Activated CD4-positive, alpha-beta T cell treated with anti-CD3 and anti-CD28 coated beads, Interleukin-2, amount 10 ng/mL, durations not matched to agents 24 days and 14 days (primary cell): Measurements from ENCODE around the gene GLUD2. TPM values are rescaled to one million over a fixed set of nuclear protein-coding genes. Genes with fewer than 3 reads are reported as not detected.
A peak's percentile ranks its signal among the peaks of the same experiment; 100 is the strongest.
"Not testable (repeated sequence)": the region's sequence is repeated elsewhere in the genome, so short reads cannot be mapped to it uniquely, and the experiment has no call there.

Source experiments
- DNase-seq: peaks from one replicate; pipeline ENCODE4 v3.0.0; 2022
- H3K27ac Mint-ChIP-seq: one replicate; pipeline ENCODE4 v1.8.0; 2022; ENCODE audit warnings: mild to moderate bottlenecking, mixed read lengths
- H3K27me3 Mint-ChIP-seq: one replicate; pipeline ENCODE4 v1.8.0; 2022; ENCODE audit warnings: mixed read lengths
- H3K36me3 Mint-ChIP-seq: one replicate; pipeline ENCODE4 v1.8.0; 2022; ENCODE audit warnings: low read depth, mild to moderate bottlenecking, mixed read lengths
- H3K4me1 Mint-ChIP-seq: one replicate; pipeline ENCODE4 v1.8.0; 2021; ENCODE audit warnings: mixed read lengths
- H3K4me3 Mint-ChIP-seq: one replicate; pipeline ENCODE4 v1.8.0; 2022; ENCODE audit warnings: mild to moderate bottlenecking, moderate library complexity, mixed read lengths
- H3K9me3 Mint-ChIP-seq: one replicate; pipeline ENCODE4 v1.8.0; 2021; ENCODE audit warnings: mixed read lengths
- intact Hi-C: fragments of 100-400 bp; cut with micrococcal nuclease; formaldehyde crosslinking; loops from one replicate; pipeline ENCODE4 v1.15.1; 2023
- total RNA-seq: library from RNA; stranded (reverse); gene quantifications from 2 replicates; pipeline ENCODE4 v1.2.3, GENCODE V29; 2022

The GLUD2 gene
- total RNA-seq: 0.68 and 0.95 TPM in 2 replicates

DNA sequence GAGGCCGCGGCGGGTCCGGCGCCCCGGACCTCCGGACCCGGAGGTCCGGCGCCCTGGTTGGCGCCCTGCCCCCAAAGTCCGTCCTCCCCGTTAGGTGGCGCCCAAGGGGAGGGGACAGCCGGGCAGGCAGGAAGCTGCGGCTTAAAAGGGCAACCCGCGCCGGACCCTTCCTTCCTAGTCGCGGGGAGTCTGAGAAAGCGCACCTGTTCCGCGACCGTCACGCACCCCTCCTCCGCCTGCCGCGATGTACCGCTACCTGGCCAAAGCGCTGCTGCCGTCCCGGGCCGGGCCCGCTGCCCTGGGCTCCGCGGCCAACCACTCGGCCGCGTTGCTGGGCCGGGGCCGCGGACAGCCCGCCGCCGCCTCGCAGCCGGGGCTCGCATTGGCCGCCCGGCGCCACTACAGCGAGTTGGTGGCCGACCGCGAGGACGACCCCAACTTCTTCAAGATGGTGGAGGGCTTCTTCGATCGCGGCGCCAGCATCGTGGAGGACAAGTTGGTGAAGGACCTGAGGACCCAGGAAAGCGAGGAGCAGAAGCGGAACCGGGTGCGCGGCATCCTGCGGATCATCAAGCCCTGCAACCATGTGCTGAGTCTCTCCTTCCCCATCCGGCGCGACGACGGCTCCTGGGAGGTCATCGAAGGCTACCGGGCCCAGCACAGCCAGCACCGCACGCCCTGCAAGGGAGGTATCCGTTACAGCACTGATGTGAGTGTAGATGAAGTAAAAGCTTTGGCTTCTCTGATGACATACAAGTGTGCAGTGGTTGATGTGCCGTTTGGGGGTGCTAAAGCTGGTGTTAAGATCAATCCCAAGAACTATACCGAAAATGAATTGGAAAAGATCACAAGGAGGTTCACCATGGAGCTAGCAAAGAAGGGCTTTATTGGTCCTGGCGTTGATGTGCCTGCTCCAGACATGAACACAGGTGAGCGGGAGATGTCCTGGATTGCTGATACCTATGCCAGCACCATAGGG lies at the start of gene GLUD2:
Gene GLUD2 (plus strand): TSS at position 170 of the 979 bp plus-strand sequence. CDS start 75 bp downstream, at position 245.
- peak within 1 kb of the TSS; percentile 19 for H3K4me3 Mint-ChIP-seq

DNA sequence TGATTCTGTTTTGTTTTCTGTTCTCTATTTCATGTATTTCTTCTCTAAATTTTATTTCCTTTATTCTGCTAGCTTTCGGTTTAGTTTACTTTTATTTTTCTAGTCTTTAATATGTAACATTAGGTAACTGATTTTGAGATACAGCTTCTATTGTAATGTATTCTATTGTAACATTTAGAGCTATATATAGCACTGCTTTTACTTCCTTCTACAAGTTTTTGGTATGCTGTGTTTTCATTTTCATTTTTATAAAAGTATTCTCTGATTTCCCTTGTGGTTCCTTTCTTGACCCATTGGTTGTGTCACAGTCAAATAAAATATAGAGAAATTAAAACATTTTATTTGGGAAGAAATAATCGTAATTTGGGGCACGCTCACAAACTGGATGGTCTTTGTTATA lies 48.0 kb upstream of the GLUD2 start:
- H3K9me3 Mint-ChIP-seq: no peaks in the 10 kb centered on the region
- H3K27ac Mint-ChIP-seq: no peak overlapping the region
- no peaks in the 10 kb centered on the region for H3K36me3 Mint-ChIP-seq
- intact Hi-C loops: no loop called here
- no peaks in the 10 kb centered on the region for H3K4me1 Mint-ChIP-seq
- H3K4me3 Mint-ChIP-seq: no peak overlapping the region
- no peaks in the 10 kb centered on the region for H3K27me3 Mint-ChIP-seq
- no peak for DNase-seq

More for the DNA sequence above, at the start of gene GLUD2:
- H3K27ac Mint-ChIP-seq, H3K36me3 Mint-ChIP-seq, H3K4me1 Mint-ChIP-seq, H3K9me3 Mint-ChIP-seq, DNase-seq, intact Hi-C loops: not testable (repeated sequence)
- H3K27me3 Mint-ChIP-seq: peaks cover 18% of the 10 kb centered on the region

DNA sequence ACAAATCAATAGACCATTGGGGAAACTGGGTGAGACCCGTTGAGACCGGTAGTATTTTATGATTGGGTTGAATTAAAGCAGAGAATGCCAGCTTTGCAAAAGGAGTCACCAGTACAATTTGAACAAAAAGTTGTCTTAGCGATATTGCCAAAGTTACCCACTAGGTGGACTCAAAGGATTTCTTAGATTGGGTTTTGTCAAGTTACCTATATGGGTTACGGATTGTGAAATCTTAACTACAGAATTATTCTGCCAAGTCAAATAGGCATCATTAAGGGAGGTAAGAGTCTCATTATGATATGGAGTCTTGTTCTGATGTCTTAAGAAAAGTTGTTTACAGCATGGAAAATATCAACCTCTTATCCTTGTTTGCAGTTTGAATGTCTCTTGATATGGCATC lies 46.8 kb upstream of the GLUD2 start:
- intact Hi-C loops: loop anchor here (1.0 kb wide), 1 partner anchor 308 kb away; no protein-coding TSS in a partner anchor
- no peak for DNase-seq
- H3K4me3 Mint-ChIP-seq: no peak overlapping the region

DNA sequence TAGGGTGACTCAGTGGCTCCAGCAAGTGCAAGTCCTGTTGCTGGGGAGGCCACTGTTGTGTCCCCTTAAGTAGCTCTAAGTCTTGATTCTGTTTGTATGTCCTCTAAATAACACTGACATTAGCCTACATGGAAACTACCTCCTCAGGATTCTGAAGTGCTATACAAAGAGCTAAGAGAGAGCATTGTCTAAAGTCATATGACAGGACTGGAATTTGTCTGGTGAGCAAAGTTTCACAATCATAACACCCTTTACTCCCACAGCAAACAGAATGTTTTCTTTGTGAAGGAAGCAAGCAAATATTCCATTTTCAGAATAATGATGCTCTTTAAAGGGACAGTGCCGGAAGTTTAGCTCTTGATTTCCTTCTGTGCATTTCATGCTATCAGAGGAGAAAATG lies 38.5 kb upstream of the GLUD2 start:
- Mint-ChIP-seq H3K9me3 (no peaks in the 10 kb centered on the region), H3K36me3 (no peaks in the 10 kb centered on the region), H3K4me3 (no peak overlapping the region), H3K4me1 (no peaks in the 10 kb centered on the region), H3K27me3 (no peaks in the 10 kb centered on the region), H3K27ac (no peak overlapping the region)
- intact Hi-C loops: no loop called here
- DNase-seq: no peak

More for the DNA sequence above, 46.8 kb upstream of the GLUD2 start:
- no peak overlapping the region for H3K27ac Mint-ChIP-seq
- no peaks in the 10 kb centered on the region for H3K27me3 Mint-ChIP-seq
- H3K36me3 Mint-ChIP-seq: no peaks in the 10 kb centered on the region
- H3K9me3 Mint-ChIP-seq: no peaks in the 10 kb centered on the region
- H3K4me1 Mint-ChIP-seq: no peaks in the 10 kb centered on the region

DNA sequence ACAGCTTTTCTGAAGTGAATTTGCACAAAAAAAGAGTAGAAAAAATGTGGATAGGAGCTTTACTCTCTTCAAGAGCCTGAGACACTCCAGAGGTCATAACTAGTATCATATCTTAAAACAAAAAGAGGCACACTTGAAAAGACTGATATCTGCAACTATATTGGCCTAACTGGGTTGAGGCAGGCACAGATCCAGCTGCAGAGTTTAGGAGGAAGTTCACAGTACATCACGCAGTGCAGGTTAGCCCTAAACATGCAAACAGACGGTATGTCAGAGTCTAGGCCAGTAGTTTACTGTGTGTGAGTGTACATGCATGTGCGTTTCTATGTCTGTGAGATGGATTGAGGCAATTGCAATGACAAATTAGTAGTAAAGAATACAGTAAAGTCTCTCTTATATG lies 37.6 kb upstream of the GLUD2 start:
- intact Hi-C loops: no loop called here
- no peaks in the 10 kb centered on the region for H3K36me3 Mint-ChIP-seq
- no peaks in the 10 kb centered on the region for H3K9me3 Mint-ChIP-seq
- H3K4me1 Mint-ChIP-seq: no peaks in the 10 kb centered on the region
- DNase-seq: no peak
- no peak overlapping the region for H3K4me3 Mint-ChIP-seq
- no peak overlapping the region for H3K27ac Mint-ChIP-seq
- no peaks in the 10 kb centered on the region for H3K27me3 Mint-ChIP-seq

DNA sequence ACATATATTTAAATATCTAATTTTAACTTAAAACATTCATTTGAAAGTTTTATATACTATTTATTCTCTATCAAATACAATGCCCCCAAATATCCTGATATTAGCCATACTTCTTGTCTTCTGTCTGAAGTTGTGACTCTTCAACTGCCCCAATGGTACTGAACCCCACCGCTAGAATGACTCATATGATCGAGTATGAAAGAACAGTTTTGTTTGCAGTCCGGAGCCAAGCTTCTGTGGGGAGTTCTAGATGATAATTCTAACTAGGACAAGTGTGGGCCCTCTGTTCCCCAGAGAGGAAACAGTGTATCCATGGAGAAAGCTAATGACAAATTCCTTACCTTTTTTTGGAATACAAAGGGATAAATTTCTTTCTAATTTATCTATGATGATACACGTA lies 37.2 kb upstream of the GLUD2 start:
- Mint-ChIP-seq H3K27ac (no peak overlapping the region), H3K9me3 (no peaks in the 10 kb centered on the region), H3K4me3 (no peak overlapping the region), H3K36me3 (no peaks in the 10 kb centered on the region), H3K4me1 (no peaks in the 10 kb centered on the region), H3K27me3 (no peaks in the 10 kb centered on the region)
- DNase-seq: no peak
- intact Hi-C loops: no loop called here

DNA sequence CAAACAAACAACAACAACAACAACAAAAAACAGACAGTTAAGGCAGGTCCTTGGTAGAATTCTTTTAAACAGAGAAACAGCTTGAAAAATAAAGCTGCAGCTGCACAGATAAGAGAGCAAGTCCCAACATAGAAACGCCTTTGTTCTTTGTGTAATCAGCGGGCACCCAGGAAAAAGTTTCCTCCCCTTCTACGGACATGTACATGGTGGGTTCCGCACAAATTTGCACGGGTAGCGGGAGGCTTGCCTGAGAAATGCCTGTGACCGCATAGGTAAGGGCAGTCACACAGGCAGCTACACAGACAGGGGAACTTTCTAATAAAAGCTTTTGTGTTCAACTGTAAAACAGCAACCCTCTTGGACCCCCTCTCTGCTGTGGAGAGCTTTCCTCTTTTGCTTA lies 36.2 kb upstream of the GLUD2 start:
- Mint-ChIP-seq H3K36me3 (no peaks in the 10 kb centered on the region), H3K27me3 (no peaks in the 10 kb centered on the region), H3K4me3 (no peak overlapping the region), H3K9me3 (no peaks in the 10 kb centered on the region), H3K4me1 (no peaks in the 10 kb centered on the region), H3K27ac (no peak overlapping the region)
- intact Hi-C loops: no loop called here
- DNase-seq: no peak

DNA sequence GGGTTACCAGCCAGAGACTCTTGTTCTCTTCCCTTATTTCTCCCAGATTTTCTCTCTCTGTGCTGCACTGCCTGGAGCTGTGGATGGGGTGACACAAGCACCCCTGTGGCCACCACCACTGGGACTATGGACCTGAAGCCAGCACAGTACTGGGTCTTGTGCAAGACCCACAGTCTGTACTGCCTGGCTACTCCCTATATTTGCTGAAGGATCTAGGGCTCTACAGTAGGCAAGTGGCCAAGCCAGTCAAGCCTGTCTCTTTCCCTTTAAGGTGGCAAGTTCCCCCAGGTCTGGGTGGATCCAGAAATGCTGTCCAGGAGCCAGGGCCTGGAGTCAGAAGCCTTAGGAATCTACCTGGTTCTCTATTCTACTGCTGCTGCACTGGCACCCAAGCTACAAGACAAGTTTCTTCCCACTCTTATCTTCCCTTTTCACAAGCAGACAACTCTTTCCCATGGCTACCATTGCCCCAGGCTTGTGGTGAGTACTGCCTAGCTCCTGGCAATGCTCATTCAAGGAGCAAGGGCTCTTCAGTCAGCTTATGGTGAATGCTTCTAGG lies 33.4 kb upstream of the GLUD2 start:
- intact Hi-C loops: no loop called here
- no peaks in the 10 kb centered on the region for H3K4me1 Mint-ChIP-seq
- H3K4me3 Mint-ChIP-seq: no peak overlapping the region

DNA sequence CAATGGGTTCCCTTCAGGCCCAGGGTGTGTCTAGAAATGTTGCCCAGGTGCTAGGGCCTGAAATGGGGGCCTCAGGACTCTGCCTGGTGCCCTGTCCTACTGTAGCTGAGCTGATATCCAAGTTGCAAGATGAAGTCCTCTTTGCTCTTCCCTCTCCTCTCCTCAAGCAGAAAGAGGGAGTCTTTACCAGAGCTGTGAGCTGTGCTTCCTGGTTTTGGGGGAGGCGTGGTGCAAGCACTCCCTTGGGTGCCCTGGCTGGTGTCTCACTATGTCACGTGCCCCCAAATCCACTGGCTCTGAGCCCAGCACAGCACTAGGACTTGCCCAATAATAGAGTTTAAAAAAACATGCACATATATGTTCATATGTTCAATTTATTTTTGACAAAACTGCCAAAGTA lies 32.6 kb upstream of the GLUD2 start:
- no peak for DNase-seq
- intact Hi-C loops: no loop called here

More for the DNA sequence above, 33.4 kb upstream of the GLUD2 start:
- Mint-ChIP-seq H3K27me3 (no peaks in the 10 kb centered on the region), H3K9me3 (no peaks in the 10 kb centered on the region), H3K36me3 (no peaks in the 10 kb centered on the region), H3K27ac (no peak overlapping the region)
- DNase-seq: no peak

DNA sequence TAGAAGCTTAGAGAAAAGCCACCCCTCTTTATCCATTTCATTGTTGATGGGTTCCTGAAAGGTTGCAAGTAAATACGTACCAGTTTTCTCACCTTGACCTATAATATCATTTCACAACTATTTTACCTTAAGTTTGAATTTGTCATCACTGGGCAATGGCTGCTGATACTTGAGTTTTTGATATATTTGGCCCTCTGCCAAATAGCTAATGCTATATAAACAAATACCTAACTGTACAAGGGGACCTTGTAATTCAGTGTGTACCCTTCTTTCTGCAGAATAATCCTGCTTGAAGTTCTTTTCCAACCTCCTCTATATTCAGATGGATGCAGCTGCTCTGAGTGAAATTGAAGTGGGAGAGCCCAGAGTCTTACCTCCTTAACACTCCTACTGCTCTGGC lies 19.0 kb upstream of the GLUD2 start:
- DNase-seq: no peak
- Mint-ChIP-seq H3K27ac (no peak overlapping the region), H3K9me3 (no peaks in the 10 kb centered on the region), H3K36me3 (no peaks in the 10 kb centered on the region), H3K4me1 (no peaks in the 10 kb centered on the region), H3K27me3 (no peaks in the 10 kb centered on the region), H3K4me3 (no peak overlapping the region)
- intact Hi-C loops: no loop called here

More for the DNA sequence above, 32.6 kb upstream of the GLUD2 start:
- H3K4me1 Mint-ChIP-seq: no peaks in the 10 kb centered on the region
- H3K36me3 Mint-ChIP-seq: no peaks in the 10 kb centered on the region
- H3K27me3 Mint-ChIP-seq: no peaks in the 10 kb centered on the region
- H3K4me3 Mint-ChIP-seq: no peak overlapping the region
- no peak overlapping the region for H3K27ac Mint-ChIP-seq
- no peaks in the 10 kb centered on the region for H3K9me3 Mint-ChIP-seq

DNA sequence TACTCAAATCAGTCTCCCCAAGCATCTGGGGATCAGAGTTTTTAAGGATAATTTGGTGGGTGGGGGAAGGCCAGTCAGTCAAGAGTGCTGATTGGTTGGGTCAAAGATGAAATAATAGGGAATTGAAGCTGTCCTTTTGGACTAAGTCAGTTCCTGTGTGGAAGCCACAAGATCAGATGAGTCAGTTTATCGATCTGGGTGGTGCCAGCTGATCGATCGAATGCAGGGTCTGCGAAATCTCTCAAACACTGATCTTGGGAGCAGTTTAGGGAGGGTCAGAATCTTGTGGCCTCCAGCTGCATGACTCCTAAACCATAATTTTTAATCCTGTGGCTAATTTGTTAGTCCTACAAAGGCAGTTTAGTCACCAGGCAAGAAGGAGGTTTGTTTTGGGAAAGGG lies 17.3 kb upstream of the GLUD2 start:
- no peak overlapping the region for H3K27ac Mint-ChIP-seq
- no peaks in the 10 kb centered on the region for H3K9me3 Mint-ChIP-seq
- no peaks in the 10 kb centered on the region for H3K4me1 Mint-ChIP-seq
- H3K36me3 Mint-ChIP-seq: no peaks in the 10 kb centered on the region
- H3K4me3 Mint-ChIP-seq: no peak overlapping the region
- DNase-seq: no peak
- intact Hi-C loops: no loop called here
- H3K27me3 Mint-ChIP-seq: no peaks in the 10 kb centered on the region

DNA sequence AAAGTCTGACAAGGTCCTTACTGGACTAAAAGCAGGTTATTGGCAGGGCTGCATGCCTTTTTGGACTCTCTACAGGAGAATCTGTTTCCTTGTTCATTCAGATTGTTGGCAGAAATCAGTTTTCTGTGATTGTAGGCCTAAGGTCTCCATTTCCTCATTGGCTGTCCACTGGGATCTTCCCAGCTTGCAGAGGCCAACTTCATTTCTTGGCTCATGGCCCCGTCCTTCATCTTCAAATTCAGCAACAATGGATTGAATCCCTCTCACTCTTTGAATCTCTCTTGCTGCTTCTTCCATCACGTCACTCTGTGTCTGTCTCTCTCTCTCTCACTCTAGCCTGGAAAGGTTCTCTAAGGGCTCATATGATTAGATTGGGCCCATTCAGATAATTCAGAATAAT lies 14.9 kb upstream of the GLUD2 start:
- intact Hi-C loops: no loop called here
- no peak overlapping the region for H3K4me3 Mint-ChIP-seq
- H3K9me3 Mint-ChIP-seq: no peaks in the 10 kb centered on the region
- no peak for DNase-seq
- no peak overlapping the region for H3K27ac Mint-ChIP-seq
- H3K36me3 Mint-ChIP-seq: no peaks in the 10 kb centered on the region
- no peaks in the 10 kb centered on the region for H3K4me1 Mint-ChIP-seq
- H3K27me3 Mint-ChIP-seq: no peaks in the 10 kb centered on the region

DNA sequence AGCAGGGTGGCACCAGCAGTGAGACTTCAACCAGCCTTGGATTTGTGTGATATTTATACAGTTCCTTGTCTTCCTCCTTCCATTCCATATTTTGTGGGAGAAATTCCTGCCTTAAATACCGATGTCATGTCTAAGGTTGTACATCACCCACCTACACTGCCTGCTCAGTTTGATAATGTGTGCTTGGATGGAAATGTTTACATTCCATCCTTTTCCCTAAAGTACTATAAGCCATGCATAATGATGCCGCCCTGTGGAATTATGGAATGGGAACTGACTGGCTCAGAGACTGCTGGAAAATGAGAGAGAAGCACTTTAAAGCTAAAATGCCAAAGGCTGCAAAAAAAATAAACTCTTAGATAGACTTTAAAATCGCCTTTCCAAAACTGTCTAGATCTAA lies 11.3 kb upstream of the GLUD2 start:
- Mint-ChIP-seq H3K9me3 (no peaks in the 10 kb centered on the region), H3K27ac (no peak overlapping the region), H3K4me3 (no peak overlapping the region), H3K4me1 (no peaks in the 10 kb centered on the region), H3K27me3 (no peaks in the 10 kb centered on the region), H3K36me3 (no peaks in the 10 kb centered on the region)
- intact Hi-C loops: no loop called here
- no peak for DNase-seq

DNA sequence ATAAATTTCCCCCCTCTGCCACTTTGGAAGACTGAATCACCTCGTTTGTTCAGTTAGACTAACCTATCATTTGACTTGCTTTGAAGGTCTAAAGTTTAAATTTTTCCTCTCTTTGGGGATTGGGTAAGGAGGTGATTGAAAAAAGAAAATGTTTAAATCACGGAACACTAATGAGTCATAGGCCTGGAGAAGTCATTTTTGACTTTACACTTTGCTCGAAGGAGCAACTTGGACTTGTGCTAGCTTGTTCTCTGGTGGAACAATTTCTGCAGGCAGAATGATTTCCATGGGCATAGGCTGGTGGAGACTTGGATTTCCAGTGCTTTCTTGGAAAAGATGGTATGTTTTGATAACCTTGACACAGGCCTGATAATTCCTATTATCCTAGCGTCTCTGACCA lies 10.5 kb upstream of the GLUD2 start:
- H3K4me3 Mint-ChIP-seq: no peak overlapping the region
- no peaks in the 10 kb centered on the region for H3K4me1 Mint-ChIP-seq
- no peaks in the 10 kb centered on the region for H3K36me3 Mint-ChIP-seq
- intact Hi-C loops: no loop called here
- no peaks in the 10 kb centered on the region for H3K9me3 Mint-ChIP-seq
- H3K27me3 Mint-ChIP-seq: no peaks in the 10 kb centered on the region
- no peak overlapping the region for H3K27ac Mint-ChIP-seq
- DNase-seq: no peak
